GM21619 (cell line): ENCODE results near the gene RASA1.

Experiments
- ATAC-seq: cut with Tn5 transposase; IDR thresholded peaks from one replicate; pipeline ENCODE4 v1.9.1; 2021; ENCODE audit not compliant: unreplicated experiment

RASA1 gene

GRCh38 chr5:87359106-87359505 is 91.4 kb downstream of the RASA1 start:
- no peak for ATAC-seq

GRCh38 chr5:87360132-87360531 is 92.4 kb downstream of the RASA1 start:
- ATAC-seq: no peak

- ATAC-seq: no peak
Observed at GRCh38 chr5:87361031-87361445, 93.4 kb downstream of the RASA1 start.

- no peak for ATAC-seq
Observed at GRCh38 chr5:87361536-87362213, 94.0 kb downstream of the RASA1 start.

GRCh38 chr5:87367243-87367642 is 99.6 kb downstream of the RASA1 start:
- no peak for ATAC-seq

- ATAC-seq: no peak
Observed at GRCh38 chr5:87368601-87369000, 100.9 kb downstream of the RASA1 start.

GRCh38 chr5:87369431-87369830 is 101.7 kb downstream of the RASA1 start:
- no peak for ATAC-seq

- no peak for ATAC-seq
Observed at GRCh38 chr5:87372705-87373104, 105.0 kb downstream of the RASA1 start.

GRCh38 chr5:87382224-87382623 is 114.5 kb downstream of the RASA1 start:
- no peak for ATAC-seq

- no peak for ATAC-seq
Observed at GRCh38 chr5:87383216-87383615, 115.5 kb downstream of the RASA1 start.

GRCh38 chr5:87385802-87386201 is 118.1 kb downstream of the RASA1 start:
- ATAC-seq: no peak

GRCh38 chr5:87388129-87388528 is 120.4 kb downstream of the RASA1 start:
- no peak for ATAC-seq

- ATAC-seq: peak; percentile 24
Observed at GRCh38 chr5:87389296-87390034, 121.8 kb downstream of the RASA1 start.

- peak; percentile 56 for ATAC-seq
Observed at GRCh38 chr5:87390075-87390474, 122.4 kb downstream of the RASA1 start.

GRCh38 chr5:87390576-87391199 is 123.0 kb downstream of the RASA1 start:
- no peak for ATAC-seq

- no peak for ATAC-seq
Observed at GRCh38 chr5:87392170-87392569, 124.5 kb downstream of the RASA1 start.

GRCh38 chr5:87392801-87393200 is 125.1 kb downstream of the RASA1 start:
- no peak for ATAC-seq

- ATAC-seq: no peak
Observed at GRCh38 chr5:87393331-87393730, 125.6 kb downstream of the RASA1 start.

- ATAC-seq: no peak
Observed at GRCh38 chr5:87394411-87395165, 126.9 kb downstream of the RASA1 start.

GRCh38 chr5:87398981-87399614 is 131.4 kb downstream of the RASA1 start:
- ATAC-seq: no peak

- no peak for ATAC-seq
Observed at GRCh38 chr5:87399720-87400119, 132.0 kb downstream of the RASA1 start.
